Bronchial epithelial cell (primary cell): ENCODE measurements around the gene KCNK4. TPM values are rescaled to one million over a fixed set of nuclear protein-coding genes. Genes with fewer than 3 reads are reported as not detected.

ENCODE experiments used
- DNase-seq: peaks from one replicate; pipeline ENCODE4 v3.0.0-alpha.2; 2010; ENCODE audit warnings: low read depth
- FAIRE-seq: peaks from 2 replicates; lab custom pipeline; 2011; peaks lifted over from hg19 to GRCh38; lab: Jason Lieb, UNC
- H3K27me3 ChIP-seq: 2 replicates; pipeline ENCODE4 v1.5.1; 2011; ENCODE audit warnings: low read length; ENCODE audit not compliant: control insufficient read depth, insufficient read depth
- H3K36me3 ChIP-seq: 2 replicates; pipeline ENCODE4 v1.5.1; 2011; ENCODE audit warnings: low read length; ENCODE audit not compliant: control insufficient read depth, insufficient read depth
- H3K4me3 ChIP-seq: 2 replicates; pipeline ENCODE4 v1.5.1; 2011; ENCODE audit warnings: mild to moderate bottlenecking, low read depth, low read length, control low read depth
- CTCF ChIP-seq: IDR thresholded peaks from 2 replicates; pipeline ENCODE4 v1.5.1; 2011; ENCODE audit warnings: mild to moderate bottlenecking, moderate library complexity, low read length, control low read depth, inconsistent platforms; ENCODE audit not compliant: insufficient read depth, severe bottlenecking
- total RNA-seq: library from RNA; depleted of rRNA; stranded (reverse); fragments of >200 nt; gene quantifications from 2 replicates; pipeline ENCODE4 v1.2.1, GENCODE V29; 2014

Gene KCNK4
- total RNA-seq, 1 donor from 2014 or later = under 0.01 TPM

- peaks cover 22% of the 10 kb centered on the region for H3K36me3 ChIP-seq
- H3K4me3 ChIP-seq = peak overlapping the region; percentile 58
- DNase-seq (peak; percentile 25), FAIRE-seq (no peak)
- no peaks in the 10 kb centered on the region for H3K27me3 ChIP-seq
- TF ChIP-seq CTCF = no peak
Measured at GRCh38 chr11:64268893-64269539, 22.1 kb upstream of the KCNK4 start.

DNA sequence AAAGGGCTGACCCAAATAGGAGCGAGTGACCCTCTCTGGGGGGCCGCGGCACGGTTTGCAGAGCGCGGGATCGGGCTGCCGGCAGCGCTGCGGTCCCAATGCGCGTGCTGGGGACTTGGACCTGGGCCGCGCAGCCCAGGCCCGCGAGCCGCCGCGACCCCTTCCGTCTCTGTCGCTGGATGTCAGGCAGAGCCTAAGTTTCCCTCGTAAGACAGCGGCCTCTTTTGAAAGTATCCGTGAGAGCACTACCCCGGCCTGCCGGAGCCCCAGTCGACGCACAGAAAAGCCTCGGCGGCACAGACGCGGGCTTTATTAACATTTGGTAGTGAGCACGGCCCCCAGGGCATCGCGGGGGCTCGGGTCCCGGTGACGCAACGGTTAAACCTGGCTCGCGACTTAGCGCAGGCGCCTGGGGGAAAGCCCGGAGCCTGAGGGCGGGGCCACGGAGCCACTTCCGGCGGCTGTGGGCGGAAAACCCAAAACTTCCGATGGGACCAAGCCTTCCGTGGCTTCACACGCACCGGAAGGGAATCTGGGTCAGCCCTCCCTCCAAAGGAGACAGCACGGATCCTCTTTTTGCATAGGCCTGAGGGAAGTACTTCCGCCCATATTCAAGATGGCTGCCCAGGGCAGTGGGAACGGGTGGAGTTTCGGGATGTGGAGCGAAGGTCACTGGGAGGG lies 21.4 kb upstream of the KCNK4 start:
- DNase-seq (peak; percentile 98), FAIRE-seq (no peak)
- Histone ChIP-seq H3K4me3 (peak overlapping the region; percentile 73), H3K36me3 (peaks cover 16% of the 10 kb centered on the region), H3K27me3 (no peaks in the 10 kb centered on the region)
- peak; percentile 10 for TF ChIP-seq CTCF

GRCh38 chr11:64275031-64275800 lies 15.9 kb upstream of the KCNK4 start:
- DNase-seq (no peak), FAIRE-seq (no peak)
- no peak for TF ChIP-seq CTCF
- H3K27me3 ChIP-seq = no peaks in the 10 kb centered on the region
- no peak overlapping the region for H3K4me3 ChIP-seq
- H3K36me3 ChIP-seq = peaks cover 10% of the 10 kb centered on the region

DNA sequence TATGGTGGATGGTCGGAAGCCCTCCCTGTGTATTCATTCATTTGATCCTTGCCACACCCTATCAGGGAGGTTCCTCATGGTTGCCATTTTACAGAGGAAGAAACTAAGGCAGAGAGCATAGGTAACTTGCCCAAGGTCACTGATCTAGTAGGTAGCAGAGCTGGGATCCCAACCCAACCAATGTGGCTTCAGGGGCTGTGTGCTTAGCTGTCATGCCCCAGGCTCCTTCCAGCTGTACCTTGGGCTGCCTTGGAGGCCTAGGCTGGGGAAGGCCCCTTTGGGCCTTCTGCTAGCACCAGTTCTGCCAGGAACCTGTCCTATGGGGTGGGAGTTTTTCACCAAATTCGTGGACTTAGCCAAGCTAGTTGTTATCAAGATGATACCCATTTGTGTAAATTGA lies 15.3 kb upstream of the KCNK4 start:
- no peak for TF ChIP-seq CTCF
- H3K4me3 ChIP-seq = no peak overlapping the region
- FAIRE-seq = no peak
- no peak for DNase-seq
- peaks cover 10% of the 10 kb centered on the region for H3K36me3 ChIP-seq
- H3K27me3 ChIP-seq = no peaks in the 10 kb centered on the region

DNA sequence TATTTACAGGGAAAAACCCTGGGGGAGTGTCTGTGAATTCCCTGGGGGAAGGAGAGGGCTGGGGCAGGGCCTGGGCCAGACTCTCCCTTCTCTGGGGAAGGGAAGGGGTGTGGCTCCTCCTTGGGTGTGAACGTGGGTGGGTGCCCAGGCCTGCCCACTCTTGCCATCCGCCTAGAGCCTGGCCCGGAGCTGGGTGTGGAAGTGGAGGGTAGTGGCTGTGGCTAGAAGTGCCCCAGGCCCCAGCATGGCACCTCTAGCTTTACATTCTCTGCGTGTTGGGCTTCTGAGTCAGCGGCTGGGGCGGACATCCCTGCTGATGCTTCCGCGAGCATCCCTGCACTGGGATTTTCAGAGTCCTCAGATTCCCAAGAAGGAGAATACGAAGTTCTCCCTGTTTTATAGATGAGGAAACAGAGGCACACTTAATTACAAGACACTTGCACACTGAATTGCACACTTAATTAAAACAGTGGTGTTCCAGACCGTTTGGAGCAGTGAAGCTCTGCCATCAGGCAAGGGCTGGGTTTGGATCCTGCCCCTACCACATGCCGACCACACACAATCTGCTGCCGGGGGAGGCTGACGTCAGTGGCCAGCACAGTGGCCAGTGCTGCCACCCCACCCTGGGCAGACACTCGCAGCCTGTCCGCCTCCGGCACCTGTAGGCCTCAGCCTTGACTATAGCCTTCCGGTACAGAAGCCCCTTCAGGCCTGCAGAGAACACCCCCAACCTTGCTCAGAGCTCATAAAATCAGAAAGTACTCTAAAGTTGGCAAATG lies 14.3 kb upstream of the KCNK4 start:
- no peak overlapping the region for H3K4me3 ChIP-seq
- DNase-seq (peak; percentile 88), FAIRE-seq (no peak)
- no peaks in the 10 kb centered on the region for H3K27me3 ChIP-seq
- TF ChIP-seq CTCF = no peak
- H3K36me3 ChIP-seq = peaks cover 10% of the 10 kb centered on the region
